Neural cell (in vitro differentiated cells): ENCODE measurements around the gene USP7. TPM values are rescaled to one million over a fixed set of nuclear protein-coding genes. Genes with fewer than 3 reads are reported as not detected.

Source experiments
- H2AFZ ChIP-seq: fragments of 200-600, 300-800 bp; sonication (generic), shearing (Covaris generic); 2 replicates; pipeline ENCODE4 v1.6.0; 2014; ENCODE audit warnings: low read depth, mild to moderate bottlenecking, antibody characterized with exemption, low read length, moderate library complexity
- H3F3A ChIP-seq: fragments of 200-600 bp; shearing (Covaris generic); 2 replicates; pipeline ENCODE4 v1.6.1; 2016; ENCODE audit warnings: mild to moderate bottlenecking, moderate library complexity, mixed read lengths, antibody characterized with exemption, low read length; ENCODE audit not compliant: insufficient read depth, poor library complexity, severe bottlenecking
- H3K27ac ChIP-seq: fragments of 200-600, 300-800 bp; sonication (generic), shearing (Covaris generic); 2 replicates; pipeline ENCODE4 v1.5.1; 2014; ENCODE audit warnings: mild to moderate bottlenecking, low read length, moderate library complexity
- H3K27me3 ChIP-seq: fragments of 300-800, 200-600 bp; sonication (generic), shearing (Covaris generic); 2 replicates; pipeline ENCODE4 v1.6.0; 2014; ENCODE audit warnings: mild to moderate bottlenecking, low read depth, low read length, moderate library complexity; ENCODE audit not compliant: insufficient read depth
- H3K36me3 ChIP-seq: fragments of 300-800, 200-600 bp; sonication (generic), shearing (Covaris generic); 2 replicates; pipeline ENCODE4 v1.5.1; 2014; ENCODE audit warnings: mild to moderate bottlenecking, antibody characterized with exemption, low read length, moderate library complexity; ENCODE audit not compliant: insufficient read depth
- H3K4me2 ChIP-seq: fragments of 300-800, 200-600 bp; sonication (generic), shearing (Covaris generic); 2 replicates; pipeline ENCODE4 v1.6.0; 2014; ENCODE audit warnings: mild to moderate bottlenecking, low read length
- H3K4me3 ChIP-seq: fragments of 300-800, 200-600 bp; sonication (generic), shearing (Covaris generic); 2 replicates; pipeline ENCODE4 v1.5.1; 2014; ENCODE audit warnings: mild to moderate bottlenecking, low read length, moderate library complexity
- H3K79me2 ChIP-seq: fragments of 200-600 bp; shearing (Covaris generic); replicated peaks from 2 replicates; pipeline ENCODE4 v1.6.0; 2014; ENCODE audit warnings: mild to moderate bottlenecking, low read length, moderate library complexity; ENCODE audit not compliant: insufficient read depth
- H3K9ac ChIP-seq: fragments of 300-800, 200-600 bp; sonication (generic), shearing (Covaris generic); 2 replicates; pipeline ENCODE4 v1.6.1; 2016; ENCODE audit warnings: mild to moderate bottlenecking, low read length, mixed read lengths
- H3K9me2 ChIP-seq: fragments of 200-600 bp; shearing (Covaris generic); 2 replicates; pipeline ENCODE4 v1.6.1; 2016; ENCODE audit warnings: mild to moderate bottlenecking, low read length, mixed read lengths; ENCODE audit not compliant: insufficient read depth
- H3K9me3 ChIP-seq: fragments of 200-600, 300-800 bp; sonication (generic), shearing (Covaris generic); 2 replicates; pipeline ENCODE4 v1.6.1; 2016; ENCODE audit warnings: mild to moderate bottlenecking, mixed run types, low read length, moderate library complexity, mixed read lengths
- H4K20me1 ChIP-seq: fragments of 200-600 bp; shearing (Covaris generic); 2 replicates; pipeline ENCODE4 v1.6.1; 2016; ENCODE audit warnings: mild to moderate bottlenecking, mixed run types; ENCODE audit not compliant: insufficient read depth
- CTCF ChIP-seq: fragments of 450-650 bp; IDR thresholded peaks from 2 replicates; pipeline ENCODE4 v1.5.1; 2014; ENCODE audit warnings: antibody characterized with exemption, mild to moderate bottlenecking, moderate library complexity; ENCODE audit not compliant: poor library complexity, severe bottlenecking
- EP300 ChIP-seq: fragments of 450-650 bp; conservative IDR thresholded peaks from 2 replicates; pipeline ENCODE4 v1.6.1; 2014; ENCODE audit warnings: antibody characterized with exemption, mild to moderate bottlenecking, moderate library complexity; ENCODE audit not compliant: poor library complexity, severe bottlenecking
- EZH2 ChIP-seq: fragments of 200-600, 300-800 bp; shearing (Covaris generic), sonication (generic); IDR thresholded peaks from 2 replicates; pipeline ENCODE4 v1.6.1; 2014; ENCODE audit warnings: antibody characterized with exemption, low read length, borderline replicate concordance, mild to moderate bottlenecking; ENCODE audit not compliant: insufficient read depth, poor library complexity, severe bottlenecking
- MXI1 ChIP-seq: fragments of 450-650 bp; conservative IDR thresholded peaks from 2 replicates; pipeline ENCODE4 v1.6.1; 2014; ENCODE audit warnings: antibody characterized with exemption, mild to moderate bottlenecking; ENCODE audit not compliant: poor library complexity, severe bottlenecking
- POLR2AphosphoS5 ChIP-seq: IDR thresholded peaks from 2 replicates; pipeline ENCODE4 v1.6.1; 2012
- RAD21 ChIP-seq: fragments of 450-650 bp; conservative IDR thresholded peaks from 2 replicates; pipeline ENCODE4 v1.6.1; 2014; ENCODE audit warnings: antibody characterized with exemption, mild to moderate bottlenecking, moderate library complexity
- REST ChIP-seq: IDR thresholded peaks from 2 replicates; pipeline ENCODE4 v1.6.1; 2012; ENCODE audit warnings: borderline replicate concordance
- SMC3 ChIP-seq: fragments of 450-650 bp; conservative IDR thresholded peaks from 2 replicates; pipeline ENCODE4 v1.6.1; 2014; ENCODE audit warnings: antibody characterized with exemption, mild to moderate bottlenecking, moderate library complexity; ENCODE audit not compliant: poor library complexity
- TAF1 ChIP-seq: IDR thresholded peaks from 2 replicates; pipeline ENCODE4 v1.6.1; 2012; ENCODE audit warnings: low read depth
- polyA plus RNA-seq: library from polyadenylated mRNA; depleted of rRNA; stranded (reverse); fragments of >200 nt; gene quantifications from 2 replicates; pipeline ENCODE4 v1.2.3, GENCODE V29; 2014

The USP7 gene
- polyA plus RNA-seq, 1 donor from 2014 or later = 52.5 TPM

- H3K27ac ChIP-seq = no peak overlapping the region
- no peaks in the 10 kb centered on the region for H3K9me2 ChIP-seq
- no peaks in the 10 kb centered on the region for H3K79me2 ChIP-seq
- no peaks in the 10 kb centered on the region for H3K36me3 ChIP-seq
- H3K4me3 ChIP-seq = no peak overlapping the region
- H3K27me3 ChIP-seq = no peaks in the 10 kb centered on the region
- H3K9me3 ChIP-seq = no peaks in the 10 kb centered on the region
- no peak overlapping the region for H3K4me2 ChIP-seq
- no peak overlapping the region for H3K9ac ChIP-seq
- H2AFZ ChIP-seq = no peak overlapping the region
- H4K20me1 ChIP-seq = no peaks in the 10 kb centered on the region
- no peak for TF ChIP-seq POLR2AphosphoS5
- no peak for TF ChIP-seq TAF1
- TF ChIP-seq SMC3 = no peak
- TF ChIP-seq EP300 = no peak
- TF ChIP-seq MXI1 = no peak
- H3F3A ChIP-seq = no peaks in the 10 kb centered on the region
Observed at GRCh38 chr16:8880839-8881510, 82.7 kb downstream of the USP7 start.

GRCh38 chr16:8878523-8878911 lies 85.2 kb downstream of the USP7 start:
- TF ChIP-seq RAD21 (no peak), EZH2 (no peak), REST (no peak), EP300 (no peak), MXI1 (no peak), SMC3 (no peak), TAF1 (no peak), CTCF (no peak), POLR2AphosphoS5 (no peak)
- Histone ChIP-seq H3K4me2 (no peak overlapping the region), H3F3A (no peaks in the 10 kb centered on the region)

More at GRCh38 chr16:8878523-8878911, 85.2 kb downstream of the USP7 start:
- H2AFZ ChIP-seq = no peak overlapping the region
- no peaks in the 10 kb centered on the region for H3K36me3 ChIP-seq
- no peaks in the 10 kb centered on the region for H4K20me1 ChIP-seq
- H3K27me3 ChIP-seq = no peaks in the 10 kb centered on the region
- no peak overlapping the region for H3K9ac ChIP-seq
- H3K79me2 ChIP-seq = no peaks in the 10 kb centered on the region
- H3K9me3 ChIP-seq = no peaks in the 10 kb centered on the region
- no peak overlapping the region for H3K4me3 ChIP-seq
- no peak overlapping the region for H3K27ac ChIP-seq
- no peaks in the 10 kb centered on the region for H3K9me2 ChIP-seq
